ENCODE measurements around the gene MYH6.
"Not testable (repeated sequence)": the region's sequence is repeated elsewhere in the genome, so short reads cannot be mapped to it uniquely, and the experiment has no call there.

Gene MYH6

DNA sequence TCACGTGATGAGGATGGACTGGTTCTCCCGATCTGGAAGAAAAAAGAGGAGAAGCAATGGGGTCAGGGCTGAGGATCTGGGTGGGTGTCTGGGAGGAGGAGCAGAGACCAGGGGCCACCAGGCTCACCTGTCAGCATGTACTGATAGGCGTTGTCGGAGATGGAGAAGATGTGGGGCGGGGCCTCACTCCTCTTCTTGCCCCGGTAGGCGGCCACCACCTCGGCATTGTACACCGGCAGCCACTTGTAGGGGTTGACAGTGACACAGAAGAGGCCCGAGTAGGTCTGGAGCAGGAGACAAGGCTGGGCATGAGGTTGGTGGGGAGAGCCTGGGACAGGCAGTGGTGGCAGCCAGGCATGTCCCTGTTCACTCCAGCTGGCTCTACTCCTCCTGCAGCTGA lies 3.0 kb downstream of the MYH6 start:
- no peak for TF ChIP-seq JUND (IDR thresholded peaks at IDR 0.05; ENCODE audit: low read depth)
- in situ Hi-C loops (cut with HindIII; ENCODE audit: low pct_unique_long_range_greater_than_20kb, low sequenced_read_pairs) = no loop called here
- no peak for DNase-seq (ENCODE audit: low read depth in 1 of 2, low spot score in 1 of 2)

DNA sequence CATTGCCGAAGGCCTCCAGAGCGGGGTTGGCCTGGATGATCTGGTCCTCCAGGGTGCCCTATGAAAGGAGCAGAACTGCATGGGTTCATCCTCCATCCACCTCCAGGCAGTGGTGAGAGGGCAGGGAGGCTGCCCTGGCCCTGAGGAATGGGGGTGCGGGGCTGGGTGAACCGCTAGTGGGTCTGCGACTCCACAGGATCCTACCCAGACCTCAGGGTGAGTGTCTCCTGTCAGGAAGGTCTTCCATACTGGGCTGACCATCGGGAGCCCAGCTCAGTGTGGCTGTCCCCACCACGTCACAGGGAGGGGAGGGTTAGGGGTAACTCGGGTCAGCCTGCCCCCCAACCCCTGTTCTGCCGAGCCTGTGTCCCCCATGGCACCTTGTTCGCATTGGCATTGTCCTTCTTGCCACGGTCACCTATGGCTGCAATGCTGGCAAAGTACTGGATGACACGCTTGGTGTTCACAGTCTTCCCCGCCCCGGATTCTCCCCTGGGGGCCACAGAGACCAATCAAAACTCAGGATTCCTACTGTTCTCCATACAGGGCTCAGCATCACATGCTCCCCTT lies 3.7 kb downstream of the MYH6 start:
- no peak for TF ChIP-seq JUND (IDR thresholded peaks at IDR 0.05; ENCODE audit: low read depth)
- DNase-seq (ENCODE audit: low read depth in 1 of 2, low spot score in 1 of 2) = no peak
- in situ Hi-C loops (cut with HindIII; ENCODE audit: low pct_unique_long_range_greater_than_20kb, low sequenced_read_pairs) = no loop called here

DNA sequence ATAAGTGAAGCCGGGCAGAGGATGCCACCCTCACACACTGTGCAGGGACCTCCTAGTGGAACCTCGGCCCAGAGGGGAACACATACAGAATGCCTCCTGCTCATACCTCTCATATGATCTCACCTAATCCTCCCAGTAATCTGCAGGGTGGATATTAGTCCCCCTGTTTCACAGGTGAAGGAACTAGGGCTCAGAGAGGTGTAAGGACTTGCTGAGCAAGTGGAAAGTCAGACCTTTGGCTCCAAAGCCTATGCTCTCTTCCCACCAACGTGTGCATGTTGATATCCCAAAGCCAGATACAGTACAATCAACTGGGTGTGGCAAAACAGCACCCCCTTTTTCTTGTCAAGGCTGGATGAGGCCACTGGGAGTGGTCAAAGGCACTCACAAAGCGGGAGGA lies 4.2 kb downstream of the MYH6 start:
- in situ Hi-C loops (cut with HindIII; ENCODE audit: low pct_unique_long_range_greater_than_20kb, low sequenced_read_pairs) = no loop called here
- DNase-seq (ENCODE audit: low read depth in 1 of 2, low spot score in 1 of 2) = no peak
- no peak for TF ChIP-seq JUND (IDR thresholded peaks at IDR 0.05; ENCODE audit: low read depth)

DNA sequence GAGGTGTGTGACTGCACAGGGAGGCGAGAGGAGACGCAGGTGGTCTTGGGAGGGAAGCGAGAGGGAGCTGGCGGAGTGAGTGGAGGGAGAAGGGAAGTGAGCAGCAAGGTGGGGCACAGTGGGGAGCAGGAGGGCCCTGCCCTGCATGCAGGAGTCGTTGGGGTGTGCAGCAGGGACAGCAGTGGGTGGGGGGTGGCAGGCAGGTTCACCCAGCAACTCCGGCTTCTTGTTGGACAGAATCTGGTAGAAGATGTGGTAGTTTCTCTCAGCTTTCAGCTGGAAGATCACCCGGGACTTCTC lies 5.0 kb downstream of the MYH6 start:
- no peak for TF ChIP-seq JUND (IDR thresholded peaks at IDR 0.05; ENCODE audit: low read depth)
- no peak for DNase-seq (ENCODE audit: low read depth in 1 of 2, low spot score in 1 of 2)
- in situ Hi-C loops (cut with HindIII; ENCODE audit: low pct_unique_long_range_greater_than_20kb, low sequenced_read_pairs) = no loop called here

DNA sequence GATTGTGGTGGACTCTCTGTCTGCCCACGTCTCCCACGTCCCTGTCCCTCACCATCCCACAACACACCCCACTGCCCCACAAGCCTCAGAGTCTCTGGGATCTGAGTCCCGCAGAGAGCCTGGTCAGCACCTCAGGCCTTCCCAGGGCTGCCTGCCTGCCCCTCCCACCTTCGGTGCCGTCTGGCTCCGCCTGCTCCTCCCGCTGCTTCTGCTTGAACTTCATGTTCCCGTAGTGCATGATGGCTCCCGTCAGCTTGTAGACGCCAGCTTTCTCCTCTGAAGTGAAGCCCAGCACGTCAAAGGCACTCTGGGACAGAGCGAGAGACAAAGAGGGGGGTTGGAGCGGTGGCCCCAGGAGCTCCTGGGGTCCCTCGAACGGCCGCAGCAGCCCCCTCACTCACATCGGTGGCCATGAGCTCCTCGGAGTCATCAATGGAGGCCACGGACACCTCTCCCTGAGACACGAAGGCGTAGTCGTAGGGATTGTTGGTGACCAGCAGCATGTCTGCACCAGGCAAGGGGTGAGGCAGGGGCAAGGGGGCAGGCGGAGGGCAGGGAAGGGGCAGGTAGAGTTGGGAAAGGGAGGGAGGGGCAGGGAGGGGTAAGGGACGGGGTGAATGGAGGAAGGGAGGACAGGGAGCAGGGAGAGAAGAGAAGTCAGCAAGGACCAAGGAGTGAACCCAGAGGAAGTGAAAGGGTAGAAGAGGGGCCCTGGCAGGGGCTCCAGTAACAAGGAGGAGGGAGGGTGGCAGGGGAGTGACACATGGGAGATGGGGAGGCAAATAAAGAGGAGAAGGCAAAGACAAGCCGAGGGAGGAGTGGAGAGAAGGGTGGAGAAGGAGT lies 5.6 kb downstream of the MYH6 start:
- no peak for TF ChIP-seq JUND (IDR thresholded peaks at IDR 0.05; ENCODE audit: low read depth)
- in situ Hi-C loops (cut with HindIII; ENCODE audit: low pct_unique_long_range_greater_than_20kb, low sequenced_read_pairs) = no loop called here
- peak in 1 of 2 experiments; percentile 16 for DNase-seq (ENCODE audit: low read depth in 1 of 2, low spot score in 1 of 2)

DNA sequence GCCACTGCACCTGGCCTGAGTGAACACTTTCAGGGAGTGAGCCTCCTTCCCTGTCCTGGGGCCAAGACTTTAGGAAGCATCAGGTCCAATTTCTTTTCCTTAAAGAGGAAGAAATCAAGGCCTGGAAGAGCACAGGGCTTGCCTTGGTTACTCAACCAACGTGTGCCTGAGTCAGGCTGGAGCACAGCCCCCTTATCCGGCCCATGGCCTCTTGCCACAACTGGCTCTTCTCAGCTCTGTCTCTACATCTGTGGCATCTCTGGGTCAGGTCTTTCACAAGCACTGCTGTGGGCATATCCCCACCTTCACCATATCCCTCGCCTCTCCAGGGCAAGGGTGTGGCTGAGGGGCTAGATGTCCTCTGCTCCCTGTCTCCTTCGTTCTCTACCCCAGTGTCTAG lies 6.8 kb downstream of the MYH6 start:
- no peak for DNase-seq (ENCODE audit: low read depth in 1 of 2, low spot score in 1 of 2)
- in situ Hi-C loops (cut with HindIII; ENCODE audit: low pct_unique_long_range_greater_than_20kb, low sequenced_read_pairs) = no loop called here
- TF ChIP-seq JUND (IDR thresholded peaks at IDR 0.05; ENCODE audit: low read depth) = no peak

DNA sequence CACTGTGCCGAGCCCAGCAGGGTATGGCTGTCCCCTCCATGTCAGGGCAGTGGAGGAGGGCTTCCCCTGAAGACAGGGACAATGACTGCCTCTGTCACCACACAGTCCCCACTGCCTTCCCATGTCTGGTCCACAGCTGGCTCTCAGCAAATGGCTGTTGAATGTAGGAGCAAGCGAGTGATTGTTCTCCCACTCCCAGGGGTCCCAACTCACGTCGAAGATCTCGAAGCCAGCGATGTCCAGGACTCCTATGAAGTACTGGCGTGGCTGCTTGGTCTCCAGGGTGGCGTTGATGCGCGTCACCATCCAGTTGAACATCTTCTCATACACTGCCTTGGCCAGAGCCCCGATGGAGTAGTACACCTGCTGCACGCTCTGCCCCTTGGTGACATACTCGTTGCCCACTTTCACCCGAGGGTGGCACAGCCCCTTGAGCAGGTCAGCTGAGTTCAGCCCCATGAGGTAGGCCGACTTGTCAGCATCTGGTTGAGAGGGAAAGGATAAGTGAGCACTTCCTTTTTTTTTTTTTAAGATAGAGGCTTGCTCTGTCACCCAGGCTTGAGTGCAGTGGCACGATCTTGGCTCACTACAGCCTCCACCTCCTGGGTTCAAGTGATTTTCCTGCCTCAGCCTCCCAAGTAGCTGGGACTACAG lies 7.5 kb downstream of the MYH6 start:
- in situ Hi-C loops (cut with HindIII; ENCODE audit: low pct_unique_long_range_greater_than_20kb, low sequenced_read_pairs); DNase-seq (ENCODE audit: low read depth in 1 of 2, low spot score in 1 of 2): not testable (repeated sequence)

DNA sequence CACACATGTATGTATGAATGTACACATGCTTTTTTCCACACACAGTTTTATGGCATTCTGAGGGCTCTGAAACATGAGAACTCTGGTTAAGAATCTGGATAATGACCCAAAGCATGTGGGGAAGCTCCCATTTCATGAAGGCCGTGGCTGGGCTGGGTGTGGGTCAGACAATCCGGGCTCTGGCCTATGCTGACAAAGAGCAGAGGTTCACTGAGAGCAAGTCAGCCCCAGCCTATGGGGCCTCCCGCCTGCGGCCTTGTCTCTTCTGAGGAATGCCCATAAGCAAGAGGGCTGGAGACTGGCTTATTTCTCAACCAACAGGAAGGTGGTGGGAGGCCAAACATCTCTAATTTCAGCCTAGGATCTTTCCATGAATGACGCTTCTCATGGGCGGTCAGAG lies 8.5 kb downstream of the MYH6 start:
- in situ Hi-C loops (cut with HindIII; ENCODE audit: low pct_unique_long_range_greater_than_20kb, low sequenced_read_pairs) = no loop called here
- DNase-seq (ENCODE audit: low read depth in 1 of 2, low spot score in 1 of 2) = no peak
- no peak for TF ChIP-seq JUND (IDR thresholded peaks at IDR 0.05; ENCODE audit: low read depth)

DNA sequence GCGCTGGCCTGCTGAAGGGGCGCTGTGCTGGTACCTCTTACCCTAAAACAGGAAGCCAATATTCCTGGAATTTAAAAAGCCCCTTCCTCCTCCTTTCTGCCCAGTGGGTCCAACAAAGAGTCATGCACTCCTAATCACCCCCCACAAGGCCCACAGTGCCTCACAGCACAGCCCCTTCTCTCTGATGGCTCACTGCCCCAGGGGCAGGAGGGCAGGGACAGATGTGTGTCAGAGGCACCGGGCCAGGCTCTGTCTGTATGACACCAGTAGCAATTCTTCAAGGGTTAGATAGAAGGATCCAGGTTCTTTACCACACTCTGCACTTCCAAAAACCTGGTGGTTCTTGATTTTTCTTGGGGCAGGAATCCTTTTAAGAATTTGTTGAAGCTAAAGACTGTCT lies 8.9 kb downstream of the MYH6 start:
- TF ChIP-seq JUND (IDR thresholded peaks at IDR 0.05; ENCODE audit: low read depth) = no peak
- no peak for DNase-seq (ENCODE audit: low read depth in 1 of 2, low spot score in 1 of 2)
- in situ Hi-C loops (cut with HindIII; ENCODE audit: low pct_unique_long_range_greater_than_20kb, low sequenced_read_pairs) = no loop called here

DNA sequence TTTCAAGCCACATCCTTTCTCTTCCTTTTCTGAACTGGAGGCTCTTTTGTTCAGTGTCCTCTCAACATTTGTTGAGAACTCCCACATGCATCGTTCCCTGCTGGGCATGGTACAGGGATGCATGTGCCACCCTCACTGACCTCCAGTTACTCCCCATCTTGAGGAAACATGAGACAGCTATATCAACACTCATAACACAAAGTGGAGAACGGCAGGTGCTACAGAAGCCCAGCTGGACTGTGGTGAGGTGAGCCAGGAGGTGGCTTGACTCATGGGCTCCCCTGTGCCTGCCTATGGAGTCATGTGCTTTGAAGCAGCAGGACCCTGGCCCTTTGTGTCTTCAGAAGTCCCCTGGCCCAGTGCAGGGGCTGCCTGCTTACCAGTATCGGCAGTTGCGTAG lies 9.7 kb downstream of the MYH6 start:
- in situ Hi-C loops (cut with HindIII; ENCODE audit: low pct_unique_long_range_greater_than_20kb, low sequenced_read_pairs) = no loop called here
- TF ChIP-seq JUND (IDR thresholded peaks at IDR 0.05; ENCODE audit: low read depth) = no peak

DNA sequence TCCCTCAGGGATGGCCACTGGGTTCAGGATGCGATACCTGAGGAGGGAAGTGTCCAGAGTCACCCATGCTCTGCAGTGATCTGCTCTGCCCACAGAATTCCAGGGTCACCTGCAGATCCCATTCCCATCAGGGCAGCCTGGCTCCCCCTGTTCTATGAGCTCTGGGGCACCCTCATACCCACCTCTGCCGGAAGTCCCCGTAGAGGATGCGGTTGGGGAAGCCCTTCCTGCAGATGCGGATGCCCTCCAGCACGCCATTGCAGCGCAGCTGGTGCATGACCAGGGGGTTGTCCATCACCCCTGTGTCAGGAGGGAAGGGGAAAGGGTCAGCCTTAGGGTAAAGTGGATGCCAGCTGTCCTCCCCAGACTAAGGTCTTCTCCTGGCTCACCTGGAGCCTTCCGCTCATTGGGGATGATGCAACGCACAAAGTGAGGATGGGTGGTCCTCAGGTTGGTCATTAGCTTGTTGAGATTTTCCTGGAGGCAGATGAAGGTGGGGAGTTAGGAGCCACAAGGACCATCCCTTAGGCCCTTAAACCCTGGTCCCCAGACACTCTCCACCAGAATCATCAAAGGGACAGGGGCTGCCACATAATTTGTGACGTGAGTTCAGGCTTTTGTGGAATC lies 11.2 kb downstream of the MYH6 start:
- TF ChIP-seq JUND (IDR thresholded peaks at IDR 0.05; ENCODE audit: low read depth) = no peak
- DNase-seq (ENCODE audit: low read depth in 1 of 2, low spot score in 1 of 2) = no peak
- in situ Hi-C loops (cut with HindIII; ENCODE audit: low pct_unique_long_range_greater_than_20kb, low sequenced_read_pairs) = no loop called here

More for the DNA sequence above, 9.7 kb downstream of the MYH6 start:
- no peak for DNase-seq (ENCODE audit: low read depth in 1 of 2, low spot score in 1 of 2)

DNA sequence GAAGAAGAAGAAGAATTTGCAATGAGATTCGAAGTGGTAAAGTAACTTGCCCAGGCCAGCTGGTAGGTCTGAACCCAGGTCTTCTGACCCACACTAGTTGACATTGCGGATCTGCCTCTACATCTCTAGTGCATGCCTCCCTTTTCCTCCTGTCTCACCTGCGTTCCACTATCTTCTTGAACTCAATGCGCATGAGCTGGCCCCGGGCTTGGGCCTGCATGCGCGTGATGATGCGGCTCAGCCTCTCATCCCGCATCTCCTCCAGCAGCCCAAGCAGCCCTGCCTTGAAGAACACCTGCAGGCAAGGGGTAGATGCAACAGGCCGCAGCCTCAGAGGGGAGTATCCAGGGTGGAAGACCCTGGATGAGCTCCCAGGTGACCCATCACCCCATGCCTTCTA lies 11.9 kb downstream of the MYH6 start:
- no peak for TF ChIP-seq JUND (IDR thresholded peaks at IDR 0.05; ENCODE audit: low read depth)
- in situ Hi-C loops (cut with HindIII; ENCODE audit: low pct_unique_long_range_greater_than_20kb, low sequenced_read_pairs) = no loop called here
- no peak for DNase-seq (ENCODE audit: low read depth in 1 of 2, low spot score in 1 of 2)

DNA sequence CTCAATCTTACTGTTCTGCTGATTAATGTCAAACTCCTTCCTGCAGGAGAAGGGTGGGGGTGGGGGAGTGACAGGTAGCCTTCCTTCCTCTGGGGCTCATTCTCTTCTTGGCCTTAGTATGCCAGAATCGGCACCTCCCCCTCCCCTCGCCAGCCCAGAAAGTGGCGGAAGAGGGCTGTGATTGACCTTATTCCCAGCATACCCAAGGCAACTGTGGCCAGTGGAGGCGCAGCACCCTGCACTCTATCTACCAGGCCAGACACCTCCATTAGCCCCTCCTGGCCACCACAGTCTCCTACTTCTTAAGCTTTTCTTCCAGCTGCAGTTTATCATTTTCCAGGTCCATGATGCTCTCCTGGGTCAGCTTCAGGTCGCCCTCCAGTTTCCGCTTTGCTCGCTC lies 15.5 kb downstream of the MYH6 start:
- no peak for DNase-seq (ENCODE audit: low read depth in 1 of 2, low spot score in 1 of 2)
- in situ Hi-C loops (cut with HindIII; ENCODE audit: low pct_unique_long_range_greater_than_20kb, low sequenced_read_pairs) = no loop called here
- no peak for TF ChIP-seq JUND (IDR thresholded peaks at IDR 0.05; ENCODE audit: low read depth)

DNA sequence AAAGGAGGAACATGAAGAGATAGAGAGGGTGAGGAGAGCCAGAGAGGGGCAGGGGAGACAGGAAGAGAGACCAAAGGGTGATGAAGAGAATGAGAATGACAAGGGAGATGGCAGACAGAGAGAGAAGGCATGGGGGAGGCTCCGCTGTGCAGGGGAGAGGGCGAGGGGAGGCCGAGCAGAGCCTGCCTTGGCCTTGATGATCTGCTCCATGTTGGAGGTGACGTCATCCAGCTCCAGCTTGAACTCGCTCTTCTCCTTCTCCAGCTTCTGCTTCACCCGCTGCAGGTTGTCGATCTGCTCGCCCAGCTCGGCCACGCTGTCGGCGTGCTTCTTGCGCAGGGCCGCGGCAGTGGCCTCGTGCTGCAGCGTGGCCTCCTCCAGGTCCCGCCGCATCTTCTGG lies 18.2 kb downstream of the MYH6 start:
- in situ Hi-C loops (cut with HindIII; ENCODE audit: low pct_unique_long_range_greater_than_20kb, low sequenced_read_pairs); DNase-seq (ENCODE audit: low read depth in 1 of 2, low spot score in 1 of 2): not testable (repeated sequence)
